GM23338 (cell line): Measurements from ENCODE around the gene DPP3.

Experiments used
- CREB1 ChIP-seq: fragments of 250-450 bp; sonication (Bioruptor Pico); IDR thresholded peaks from 2 replicates; pipeline ENCODE4 v1.5.0; 2020; ENCODE audit warnings: low read depth, mild to moderate bottlenecking, moderate library complexity
- EZH2 ChIP-seq: fragments of 200-600 bp; sonication (generic); IDR thresholded peaks from one replicate; pipeline ENCODE4 v1.8.0; 2017; ENCODE audit warnings: antibody characterized with exemption, mild to moderate bottlenecking, low read depth; ENCODE audit not compliant: unreplicated experiment
- EZH2phosphoT487 ChIP-seq: fragments of 200-600 bp; sonication (generic); IDR thresholded peaks from one replicate; pipeline ENCODE4 v1.8.1; 2018; ENCODE audit warnings: antibody characterized with exemption; ENCODE audit not compliant: unreplicated experiment
- JUNB ChIP-seq: IDR thresholded peaks from one replicate; pipeline ENCODE4 v1.6.1; 2016; ENCODE audit warnings: antibody characterized with exemption; ENCODE audit not compliant: unreplicated experiment
- NANOG ChIP-seq: IDR thresholded peaks from 2 replicates; pipeline ENCODE4 v1.6.1; 2016; ENCODE audit warnings: antibody characterized with exemption, borderline replicate concordance
- POLR2AphosphoS5 ChIP-seq: IDR thresholded peaks from 2 replicates; pipeline ENCODE4 v1.6.1; 2016; ENCODE audit warnings: antibody characterized with exemption, low read depth
- ZNF114 ChIP-seq: fragments of 250-450 bp; sonication (Bioruptor Pico); IDR thresholded peaks from 2 replicates; pipeline ENCODE4 v1.5.0; 2020; ENCODE audit warnings: mild to moderate bottlenecking, moderate library complexity
- ZNF331 ChIP-seq: fragments of 250-450 bp; sonication (Bioruptor Pico); IDR thresholded peaks from 2 replicates; pipeline ENCODE4 v1.5.0; 2020; ENCODE audit warnings: low read depth, mild to moderate bottlenecking, moderate library complexity
- TF ChIP-seq, protein P1 (sequence below), 2 experiments: fragments of 200-600 bp in 1 of 2; sonication (generic) in 1 of 2; conservative IDR thresholded peaks; 2 replicates each; pipeline versions ENCODE4 v1.5.1 to v1.6.1; 2016 to 2017; ENCODE audit warnings: antibody characterized with exemption in 2 of 2, low read depth in 2 of 2, mild to moderate bottlenecking in 2 of 2, moderate library complexity in 1 of 2
- TF ChIP-seq, protein P2 (sequence below): IDR thresholded peaks from one replicate; pipeline ENCODE4 v1.6.1; 2018; ENCODE audit warnings: antibody characterized with exemption; ENCODE audit not compliant: unreplicated experiment
- TF ChIP-seq, protein P3 (sequence below): IDR thresholded peaks from 2 replicates; pipeline ENCODE4 v1.6.1; 2016; ENCODE audit warnings: antibody characterized with exemption
- TF ChIP-seq, protein P4 (sequence below): fragments of 250-450 bp; sonication (Bioruptor Pico); IDR thresholded peaks from 2 replicates; pipeline ENCODE4 v1.5.0; 2020; ENCODE audit warnings: mild to moderate bottlenecking, moderate library complexity

DNA sequence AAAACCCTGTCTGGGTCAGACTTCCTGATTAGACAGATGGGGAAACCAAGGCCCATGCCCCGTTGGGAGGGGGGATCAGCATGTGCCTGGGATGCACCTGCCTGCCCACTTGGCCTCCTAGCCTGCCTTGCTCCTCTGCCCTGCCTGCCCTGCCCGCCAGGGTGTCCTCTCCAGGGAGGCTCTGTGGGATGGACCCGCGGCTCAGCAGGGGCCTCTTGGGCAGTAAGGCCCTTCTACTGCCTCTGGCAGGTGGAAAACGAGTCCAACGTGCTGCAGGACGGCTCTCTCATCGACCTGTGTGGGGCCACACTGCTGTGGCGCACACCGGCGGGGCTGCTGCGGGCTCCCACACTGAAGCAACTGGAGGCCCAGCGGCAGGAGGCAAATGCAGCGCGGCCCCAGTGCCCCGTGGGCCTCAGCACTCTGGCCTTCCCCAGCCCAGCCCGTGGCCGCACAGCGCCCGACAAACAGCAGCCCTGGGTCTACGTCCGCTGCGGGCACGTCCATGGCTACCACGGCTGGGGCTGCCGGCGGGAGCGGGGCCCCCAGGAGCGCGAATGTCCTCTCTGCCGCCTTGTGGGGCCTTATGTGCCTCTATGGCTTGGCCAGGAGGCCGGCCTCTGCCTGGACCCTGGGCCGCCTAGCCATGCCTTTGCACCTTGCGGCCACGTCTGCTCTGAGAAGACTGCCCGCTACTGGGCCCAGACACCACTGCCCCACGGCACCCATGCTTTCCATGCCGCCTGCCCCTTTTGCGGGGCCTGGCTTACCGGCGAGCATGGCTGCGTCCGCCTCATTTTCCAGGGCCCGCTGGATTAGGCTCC, 4.7 kb upstream of the DPP3 start:
- TF ChIP-seq POLR2AphosphoS5 = no peak
- TF ChIP-seq, protein P1, sequence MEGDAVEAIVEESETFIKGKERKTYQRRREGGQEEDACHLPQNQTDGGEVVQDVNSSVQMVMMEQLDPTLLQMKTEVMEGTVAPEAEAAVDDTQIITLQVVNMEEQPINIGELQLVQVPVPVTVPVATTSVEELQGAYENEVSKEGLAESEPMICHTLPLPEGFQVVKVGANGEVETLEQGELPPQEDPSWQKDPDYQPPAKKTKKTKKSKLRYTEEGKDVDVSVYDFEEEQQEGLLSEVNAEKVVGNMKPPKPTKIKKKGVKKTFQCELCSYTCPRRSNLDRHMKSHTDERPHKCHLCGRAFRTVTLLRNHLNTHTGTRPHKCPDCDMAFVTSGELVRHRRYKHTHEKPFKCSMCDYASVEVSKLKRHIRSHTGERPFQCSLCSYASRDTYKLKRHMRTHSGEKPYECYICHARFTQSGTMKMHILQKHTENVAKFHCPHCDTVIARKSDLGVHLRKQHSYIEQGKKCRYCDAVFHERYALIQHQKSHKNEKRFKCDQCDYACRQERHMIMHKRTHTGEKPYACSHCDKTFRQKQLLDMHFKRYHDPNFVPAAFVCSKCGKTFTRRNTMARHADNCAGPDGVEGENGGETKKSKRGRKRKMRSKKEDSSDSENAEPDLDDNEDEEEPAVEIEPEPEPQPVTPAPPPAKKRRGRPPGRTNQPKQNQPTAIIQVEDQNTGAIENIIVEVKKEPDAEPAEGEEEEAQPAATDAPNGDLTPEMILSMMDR (conservative IDR thresholded peaks at IDR 0.05; ENCODE audit: low read depth in 2 of 2) = no peak
- TF ChIP-seq CREB1 = no peak
- no peak for TF ChIP-seq EZH2
- TF ChIP-seq, protein P2, sequence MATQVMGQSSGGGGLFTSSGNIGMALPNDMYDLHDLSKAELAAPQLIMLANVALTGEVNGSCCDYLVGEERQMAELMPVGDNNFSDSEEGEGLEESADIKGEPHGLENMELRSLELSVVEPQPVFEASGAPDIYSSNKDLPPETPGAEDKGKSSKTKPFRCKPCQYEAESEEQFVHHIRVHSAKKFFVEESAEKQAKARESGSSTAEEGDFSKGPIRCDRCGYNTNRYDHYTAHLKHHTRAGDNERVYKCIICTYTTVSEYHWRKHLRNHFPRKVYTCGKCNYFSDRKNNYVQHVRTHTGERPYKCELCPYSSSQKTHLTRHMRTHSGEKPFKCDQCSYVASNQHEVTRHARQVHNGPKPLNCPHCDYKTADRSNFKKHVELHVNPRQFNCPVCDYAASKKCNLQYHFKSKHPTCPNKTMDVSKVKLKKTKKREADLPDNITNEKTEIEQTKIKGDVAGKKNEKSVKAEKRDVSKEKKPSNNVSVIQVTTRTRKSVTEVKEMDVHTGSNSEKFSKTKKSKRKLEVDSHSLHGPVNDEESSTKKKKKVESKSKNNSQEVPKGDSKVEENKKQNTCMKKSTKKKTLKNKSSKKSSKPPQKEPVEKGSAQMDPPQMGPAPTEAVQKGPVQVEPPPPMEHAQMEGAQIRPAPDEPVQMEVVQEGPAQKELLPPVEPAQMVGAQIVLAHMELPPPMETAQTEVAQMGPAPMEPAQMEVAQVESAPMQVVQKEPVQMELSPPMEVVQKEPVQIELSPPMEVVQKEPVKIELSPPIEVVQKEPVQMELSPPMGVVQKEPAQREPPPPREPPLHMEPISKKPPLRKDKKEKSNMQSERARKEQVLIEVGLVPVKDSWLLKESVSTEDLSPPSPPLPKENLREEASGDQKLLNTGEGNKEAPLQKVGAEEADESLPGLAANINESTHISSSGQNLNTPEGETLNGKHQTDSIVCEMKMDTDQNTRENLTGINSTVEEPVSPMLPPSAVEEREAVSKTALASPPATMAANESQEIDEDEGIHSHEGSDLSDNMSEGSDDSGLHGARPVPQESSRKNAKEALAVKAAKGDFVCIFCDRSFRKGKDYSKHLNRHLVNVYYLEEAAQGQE = no peak
- TF ChIP-seq EZH2phosphoT487 = no peak
- TF ChIP-seq JUNB = no peak
- TF ChIP-seq, protein P3, sequence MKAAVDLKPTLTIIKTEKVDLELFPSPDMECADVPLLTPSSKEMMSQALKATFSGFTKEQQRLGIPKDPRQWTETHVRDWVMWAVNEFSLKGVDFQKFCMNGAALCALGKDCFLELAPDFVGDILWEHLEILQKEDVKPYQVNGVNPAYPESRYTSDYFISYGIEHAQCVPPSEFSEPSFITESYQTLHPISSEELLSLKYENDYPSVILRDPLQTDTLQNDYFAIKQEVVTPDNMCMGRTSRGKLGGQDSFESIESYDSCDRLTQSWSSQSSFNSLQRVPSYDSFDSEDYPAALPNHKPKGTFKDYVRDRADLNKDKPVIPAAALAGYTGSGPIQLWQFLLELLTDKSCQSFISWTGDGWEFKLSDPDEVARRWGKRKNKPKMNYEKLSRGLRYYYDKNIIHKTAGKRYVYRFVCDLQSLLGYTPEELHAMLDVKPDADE = no peak
- TF ChIP-seq ZNF331 = no peak
- no peak for TF ChIP-seq ZNF114 (CRISPR knock-in tag)
- TF ChIP-seq NANOG = no peak
- TF ChIP-seq, protein P4, sequence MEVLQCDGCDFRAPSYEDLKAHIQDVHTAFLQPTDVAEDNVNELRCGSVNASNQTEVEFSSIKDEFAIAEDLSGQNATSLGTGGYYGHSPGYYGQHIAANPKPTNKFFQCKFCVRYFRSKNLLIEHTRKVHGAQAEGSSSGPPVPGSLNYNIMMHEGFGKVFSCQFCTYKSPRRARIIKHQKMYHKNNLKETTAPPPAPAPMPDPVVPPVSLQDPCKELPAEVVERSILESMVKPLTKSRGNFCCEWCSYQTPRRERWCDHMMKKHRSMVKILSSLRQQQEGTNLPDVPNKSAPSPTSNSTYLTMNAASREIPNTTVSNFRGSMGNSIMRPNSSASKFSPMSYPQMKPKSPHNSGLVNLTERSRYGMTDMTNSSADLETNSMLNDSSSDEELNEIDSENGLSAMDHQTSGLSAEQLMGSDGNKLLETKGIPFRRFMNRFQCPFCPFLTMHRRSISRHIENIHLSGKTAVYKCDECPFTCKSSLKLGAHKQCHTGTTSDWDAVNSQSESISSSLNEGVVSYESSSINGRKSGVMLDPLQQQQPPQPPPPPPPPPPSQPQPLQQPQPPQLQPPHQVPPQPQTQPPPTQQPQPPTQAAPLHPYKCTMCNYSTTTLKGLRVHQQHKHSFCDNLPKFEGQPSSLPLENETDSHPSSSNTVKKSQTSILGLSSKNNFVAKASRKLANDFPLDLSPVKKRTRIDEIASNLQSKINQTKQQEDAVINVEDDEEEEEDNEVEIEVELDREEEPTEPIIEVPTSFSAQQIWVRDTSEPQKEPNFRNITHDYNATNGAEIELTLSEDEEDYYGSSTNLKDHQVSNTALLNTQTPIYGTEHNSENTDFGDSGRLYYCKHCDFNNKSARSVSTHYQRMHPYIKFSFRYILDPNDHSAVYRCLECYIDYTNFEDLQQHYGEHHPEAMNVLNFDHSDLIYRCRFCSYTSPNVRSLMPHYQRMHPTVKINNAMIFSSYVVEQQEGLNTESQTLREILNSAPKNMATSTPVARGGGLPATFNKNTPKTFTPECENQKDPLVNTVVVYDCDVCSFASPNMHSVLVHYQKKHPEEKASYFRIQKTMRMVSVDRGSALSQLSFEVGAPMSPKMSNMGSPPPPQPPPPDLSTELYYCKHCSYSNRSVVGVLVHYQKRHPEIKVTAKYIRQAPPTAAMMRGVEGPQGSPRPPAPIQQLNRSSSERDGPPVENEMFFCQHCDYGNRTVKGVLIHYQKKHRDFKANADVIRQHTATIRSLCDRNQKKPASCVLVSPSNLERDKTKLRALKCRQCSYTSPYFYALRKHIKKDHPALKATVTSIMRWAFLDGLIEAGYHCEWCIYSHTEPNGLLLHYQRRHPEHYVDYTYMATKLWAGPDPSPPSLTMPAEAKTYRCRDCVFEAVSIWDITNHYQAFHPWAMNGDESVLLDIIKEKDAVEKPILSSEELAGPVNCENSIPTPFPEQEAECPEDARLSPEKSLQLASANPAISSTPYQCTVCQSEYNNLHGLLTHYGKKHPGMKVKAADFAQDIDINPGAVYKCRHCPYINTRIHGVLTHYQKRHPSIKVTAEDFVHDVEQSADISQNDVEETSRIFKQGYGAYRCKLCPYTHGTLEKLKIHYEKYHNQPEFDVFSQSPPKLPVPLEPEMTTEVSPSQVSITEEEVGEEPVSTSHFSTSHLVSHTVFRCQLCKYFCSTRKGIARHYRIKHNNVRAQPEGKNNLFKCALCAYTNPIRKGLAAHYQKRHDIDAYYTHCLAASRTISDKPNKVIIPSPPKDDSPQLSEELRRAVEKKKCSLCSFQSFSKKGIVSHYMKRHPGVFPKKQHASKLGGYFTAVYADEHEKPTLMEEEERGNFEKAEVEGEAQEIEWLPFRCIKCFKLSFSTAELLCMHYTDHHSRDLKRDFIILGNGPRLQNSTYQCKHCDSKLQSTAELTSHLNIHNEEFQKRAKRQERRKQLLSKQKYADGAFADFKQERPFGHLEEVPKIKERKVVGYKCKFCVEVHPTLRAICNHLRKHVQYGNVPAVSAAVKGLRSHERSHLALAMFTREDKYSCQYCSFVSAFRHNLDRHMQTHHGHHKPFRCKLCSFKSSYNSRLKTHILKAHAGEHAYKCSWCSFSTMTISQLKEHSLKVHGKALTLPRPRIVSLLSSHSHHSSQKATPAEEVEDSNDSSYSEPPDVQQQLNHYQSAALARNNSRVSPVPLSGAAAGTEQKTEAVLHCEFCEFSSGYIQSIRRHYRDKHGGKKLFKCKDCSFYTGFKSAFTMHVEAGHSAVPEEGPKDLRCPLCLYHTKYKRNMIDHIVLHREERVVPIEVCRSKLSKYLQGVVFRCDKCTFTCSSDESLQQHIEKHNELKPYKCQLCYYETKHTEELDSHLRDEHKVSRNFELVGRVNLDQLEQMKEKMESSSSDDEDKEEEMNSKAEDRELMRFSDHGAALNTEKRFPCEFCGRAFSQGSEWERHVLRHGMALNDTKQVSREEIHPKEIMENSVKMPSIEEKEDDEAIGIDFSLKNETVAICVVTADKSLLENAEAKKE (CRISPR knock-in tag) = no peak
